Measurements from ENCODE around the gene DDB1.

DDB1 gene

DNA sequence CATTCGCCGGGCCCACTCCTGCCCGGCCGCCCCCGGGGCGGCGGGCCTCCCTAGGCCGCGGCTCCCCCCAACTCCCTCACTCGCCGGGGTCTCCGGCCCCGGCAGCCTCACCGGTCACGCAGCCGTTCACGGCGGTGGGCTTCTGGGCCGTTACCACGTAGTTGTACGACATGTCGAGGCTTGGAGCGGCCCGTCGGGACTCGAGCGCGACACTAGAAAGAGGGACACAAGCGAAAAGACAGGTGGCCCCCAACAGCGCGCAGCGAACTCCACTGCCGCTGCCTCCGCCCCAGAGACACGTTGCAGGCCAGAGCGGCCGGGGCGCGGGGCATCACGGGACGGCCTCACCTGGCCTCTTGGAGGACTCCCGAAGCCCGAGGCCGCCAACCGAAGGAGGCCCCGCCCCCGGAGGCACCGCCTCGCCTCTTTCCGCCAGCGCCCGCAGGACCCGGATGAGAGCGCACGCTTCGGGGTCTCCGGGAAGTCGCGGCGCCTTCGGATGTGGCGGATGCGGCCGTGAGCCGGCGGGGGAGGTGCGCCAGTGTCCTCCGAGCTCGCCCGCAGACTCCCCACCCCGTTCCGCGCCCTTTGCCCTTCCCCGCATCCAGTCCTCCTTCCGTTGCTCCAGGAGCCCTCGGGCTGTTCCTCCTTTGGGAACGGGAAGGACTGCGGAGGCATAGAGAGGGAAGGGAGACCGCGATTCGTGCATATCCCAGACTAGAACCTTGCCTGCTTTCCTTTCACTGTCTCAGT, at the start of gene DDB1, which contains the start of gene TKFC:
Gene DDB1 (minus strand): TSS at position 309 of the 753 bp plus-strand sequence. CDS start 137 bp downstream, at position 172.
Gene TKFC (plus strand): TSS at position 432 of the 753 bp plus-strand sequence. CDS start 1,501 bp downstream, outside the sequence.
- peak; percentile 90 to 96 for DNase-seq (ENCODE audit: extremely low read depth in 1 of 2, low read depth in 1 of 2)

DNA sequence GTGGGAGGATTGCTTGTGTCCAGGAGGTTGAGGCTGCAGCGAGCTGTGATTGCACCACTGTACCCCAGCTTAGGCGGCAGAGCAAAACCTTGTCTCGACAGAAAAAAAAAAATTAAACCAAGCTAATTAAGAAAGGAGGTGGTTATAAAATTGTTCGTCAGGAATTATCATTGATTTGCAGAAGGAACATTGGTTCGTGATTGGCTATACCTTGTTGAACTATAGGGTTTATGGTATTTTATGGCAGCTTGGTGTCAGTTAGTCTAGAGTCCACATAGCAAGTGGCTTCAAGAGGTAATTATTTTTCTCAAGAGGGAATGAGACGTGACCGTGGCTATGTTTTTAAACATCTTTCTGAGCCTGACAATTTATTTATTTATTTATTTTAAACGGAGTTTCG, 48.0 kb upstream of the DDB1 start:
- no peak for DNase-seq (ENCODE audit: extremely low read depth in 1 of 2, low read depth in 1 of 2)

DNA sequence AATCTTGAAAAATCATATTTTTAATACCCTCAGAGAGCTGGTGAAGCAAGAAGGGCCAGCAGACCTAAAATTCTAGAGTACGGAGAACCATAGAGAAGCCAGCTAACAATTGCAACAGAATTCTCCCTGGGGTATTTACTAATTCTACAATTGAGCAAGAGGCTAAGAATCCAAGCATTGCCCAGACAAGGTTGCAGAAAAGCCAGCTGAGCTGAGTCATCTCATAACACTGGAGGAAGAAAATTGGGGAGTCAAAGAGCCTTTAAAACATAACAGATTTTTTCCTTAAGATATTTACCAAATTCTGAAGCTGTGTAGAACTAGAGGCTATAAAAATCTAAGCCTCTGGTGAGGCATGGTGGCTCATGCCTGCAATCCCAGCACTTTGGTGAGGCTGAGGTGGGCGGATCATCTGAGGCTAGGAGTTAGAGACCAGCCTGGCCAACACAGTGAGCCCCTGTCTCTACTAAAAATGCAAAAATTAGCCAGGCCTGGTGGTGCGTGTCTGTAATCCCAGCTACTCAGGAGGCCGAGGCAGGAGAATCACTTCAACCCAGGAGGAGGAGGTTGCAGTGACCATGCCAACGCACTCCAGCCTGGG, 45.9 kb upstream of the DDB1 start:
- DNase-seq (ENCODE audit: extremely low read depth in 1 of 2, low read depth in 1 of 2): no peak

DNA sequence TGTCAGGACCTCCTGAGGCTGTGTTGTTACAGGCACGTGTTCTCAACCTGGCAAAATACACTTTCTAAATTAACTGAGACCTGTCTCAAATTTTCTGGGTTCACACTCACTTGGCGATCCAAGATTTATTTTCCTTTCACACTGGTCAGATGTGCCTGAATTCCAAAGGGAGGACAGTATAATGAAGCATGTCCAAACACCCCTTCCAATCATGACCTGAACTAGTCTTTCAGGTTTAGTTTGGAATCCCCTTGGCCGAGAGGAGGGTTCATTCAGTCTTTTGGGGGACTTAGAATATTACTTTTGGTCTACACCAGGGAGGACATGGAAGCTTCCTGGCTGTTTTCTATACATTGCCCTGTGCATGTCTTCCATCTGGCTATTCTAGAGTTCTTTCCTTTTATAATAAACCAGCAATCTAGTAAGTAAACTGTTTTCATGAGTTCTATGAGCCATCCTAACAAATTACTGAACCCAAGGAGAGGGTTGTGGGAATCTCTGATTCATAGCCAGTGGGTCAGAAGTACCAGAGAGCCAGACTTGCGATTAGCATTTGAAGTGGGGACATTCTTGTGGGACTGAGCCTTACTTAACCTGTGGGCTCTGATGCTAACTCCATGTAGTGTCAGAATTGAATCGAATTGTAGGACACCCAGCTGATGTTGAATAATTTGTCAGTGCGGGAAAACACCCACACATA, 44.7 kb upstream of the DDB1 start:
- no peak for DNase-seq (ENCODE audit: extremely low read depth in 1 of 2, low read depth in 1 of 2)

DNA sequence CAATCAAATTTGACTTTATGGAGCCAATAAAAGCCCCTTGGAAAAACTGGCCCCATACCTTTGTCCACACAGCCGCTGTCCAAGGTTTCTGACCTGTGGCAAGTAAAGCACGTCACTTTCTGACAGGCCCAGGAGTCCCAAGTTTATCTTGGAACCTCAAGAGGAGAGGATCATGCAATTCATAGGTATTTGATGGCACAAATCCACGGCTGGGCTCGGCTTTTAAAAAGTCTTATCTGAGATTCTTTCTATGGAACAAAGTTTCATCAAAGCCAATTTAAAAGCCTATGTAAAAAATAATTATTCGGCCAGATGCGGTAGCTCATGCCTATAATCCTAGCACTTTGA, 42.8 kb upstream of the DDB1 start:
- DNase-seq (ENCODE audit: extremely low read depth in 1 of 2, low read depth in 1 of 2): no peak

DNA sequence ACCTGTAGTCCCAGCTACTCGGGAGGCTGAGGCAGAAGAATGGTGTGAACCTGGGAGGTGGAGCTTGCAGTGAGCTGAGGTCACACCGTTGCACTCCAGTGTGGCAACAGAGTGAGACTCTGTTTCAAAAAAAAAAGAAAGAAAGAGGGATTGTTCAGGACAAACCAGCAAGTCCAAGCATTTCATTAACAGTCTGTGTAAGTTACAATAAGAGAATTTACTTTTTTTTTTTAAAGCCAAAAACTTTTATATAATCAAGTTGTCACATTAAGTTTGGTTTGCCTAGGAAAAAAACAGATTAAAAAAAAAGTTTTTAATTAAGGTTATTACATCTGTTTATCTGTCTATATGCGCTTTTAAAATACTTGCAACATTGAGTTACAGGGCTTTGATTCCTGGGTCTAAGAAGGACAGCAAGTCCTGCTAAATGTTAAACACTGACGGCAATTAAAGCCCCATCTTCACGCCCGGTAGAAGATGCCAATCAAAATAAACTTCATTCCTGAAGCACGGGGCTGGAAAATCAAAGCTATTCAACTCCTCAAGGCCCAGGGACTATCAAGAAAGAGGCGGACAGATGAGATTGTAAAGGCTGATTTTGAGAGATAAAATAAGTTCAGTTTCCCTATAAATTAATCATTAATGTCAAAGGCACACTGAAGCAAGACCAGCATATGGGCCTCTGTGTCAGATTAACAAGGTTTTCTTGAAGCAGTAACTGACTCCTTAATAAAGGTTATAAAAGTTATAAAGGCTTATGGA, 39.9 kb upstream of the DDB1 start:
- no peak for DNase-seq (ENCODE audit: extremely low read depth in 1 of 2, low read depth in 1 of 2)

DNA sequence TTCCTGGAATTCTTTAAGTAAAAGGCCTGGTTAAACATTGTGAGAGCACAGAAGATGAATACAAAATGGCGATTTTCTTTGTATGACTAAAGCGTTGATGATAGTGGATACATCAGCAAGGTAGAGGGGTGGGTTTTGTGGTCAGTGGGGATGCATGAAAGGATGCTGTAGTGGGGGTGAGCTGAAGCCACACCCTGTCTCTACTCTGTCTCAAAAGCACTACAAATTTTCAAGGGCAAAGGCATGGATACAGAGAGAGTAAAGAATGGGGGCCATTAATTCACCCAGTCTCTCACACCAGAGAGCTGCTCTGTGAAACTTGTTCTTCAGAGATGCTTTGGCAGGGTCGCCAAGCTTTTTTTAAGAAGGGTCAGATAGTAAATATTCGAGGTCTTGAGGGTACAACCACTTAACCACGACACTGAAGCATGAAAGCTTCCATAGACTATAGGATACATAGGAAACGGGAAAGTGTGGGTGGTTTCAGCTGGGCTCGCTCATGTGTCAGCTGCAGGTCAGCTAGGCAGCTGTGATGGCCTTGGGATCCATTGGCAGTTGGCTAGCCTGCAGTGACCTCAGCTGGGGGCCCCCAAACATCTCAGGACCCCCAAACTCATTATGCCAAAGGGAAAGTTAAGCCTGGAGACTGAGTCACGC, 37.6 kb upstream of the DDB1 start:
- DNase-seq (ENCODE audit: extremely low read depth in 1 of 2, low read depth in 1 of 2): no peak

DNA sequence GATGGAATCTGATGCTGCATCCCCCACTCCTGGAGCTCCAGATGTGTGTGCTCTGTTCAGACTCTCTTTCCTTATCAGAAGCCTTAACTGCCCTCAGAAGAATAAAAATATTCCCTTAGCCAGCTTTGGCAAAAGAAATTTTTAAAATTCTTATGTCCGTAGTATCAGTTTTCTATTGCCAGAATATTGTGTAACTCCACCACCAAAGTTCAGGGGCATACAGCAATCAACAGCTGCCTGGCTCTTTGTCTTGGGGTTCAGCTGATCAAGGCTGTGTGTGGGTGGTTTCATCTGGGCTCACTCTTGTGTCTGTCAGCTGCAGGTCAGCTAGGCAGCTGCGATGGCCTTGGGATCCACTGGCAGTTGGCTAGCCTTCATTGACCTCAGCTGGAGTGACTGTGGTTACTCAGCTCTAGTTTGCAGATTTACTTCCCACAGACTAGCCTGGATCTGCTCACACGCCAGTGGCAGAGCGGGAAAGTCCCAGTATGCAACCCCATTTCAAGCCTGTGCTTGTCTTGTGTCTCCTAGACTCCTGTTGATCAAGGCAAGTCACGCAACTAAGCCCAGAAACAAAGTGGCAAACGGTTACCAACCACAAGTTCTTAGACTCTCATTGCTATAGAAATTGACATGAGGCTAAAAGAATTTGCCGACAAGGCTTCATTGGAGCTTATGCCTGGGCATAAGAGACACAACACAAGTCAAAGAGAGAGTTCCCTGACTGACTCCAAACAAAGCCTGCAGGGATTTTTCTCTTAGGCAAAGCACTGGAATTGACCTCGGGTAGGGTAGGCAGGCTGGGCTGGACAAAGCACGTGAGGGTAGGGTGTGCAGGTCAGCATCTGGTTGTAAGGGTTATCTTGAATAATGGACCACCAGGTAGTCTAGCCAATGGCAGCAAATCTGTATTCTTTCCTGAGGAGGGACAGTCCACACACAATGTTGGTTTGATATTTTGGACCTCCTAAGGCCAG, 36.8 kb upstream of the DDB1 start:
- DNase-seq (ENCODE audit: extremely low read depth in 1 of 2, low read depth in 1 of 2): no peak

DNA sequence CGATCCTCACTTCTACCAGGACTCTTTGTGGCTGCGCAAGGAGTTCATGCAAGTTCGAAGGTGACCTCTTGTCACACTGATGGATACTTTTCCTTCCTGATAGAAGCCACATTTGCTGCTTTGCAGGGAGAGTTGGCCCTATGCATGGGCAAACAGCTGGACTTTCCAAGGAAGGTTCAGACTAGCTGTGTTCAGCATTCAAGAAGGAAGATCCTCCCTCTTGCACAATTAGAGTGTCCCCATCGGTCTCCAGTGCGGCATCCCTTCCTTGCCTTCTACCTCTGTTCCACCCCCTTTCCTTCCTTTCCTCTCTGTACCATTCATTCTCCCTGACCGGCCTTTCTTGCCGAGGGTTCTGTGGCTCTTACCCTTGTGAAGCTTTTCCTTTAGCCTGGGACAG, 35.7 kb upstream of the DDB1 start:
- DNase-seq (ENCODE audit: extremely low read depth in 1 of 2, low read depth in 1 of 2): no peak

DNA sequence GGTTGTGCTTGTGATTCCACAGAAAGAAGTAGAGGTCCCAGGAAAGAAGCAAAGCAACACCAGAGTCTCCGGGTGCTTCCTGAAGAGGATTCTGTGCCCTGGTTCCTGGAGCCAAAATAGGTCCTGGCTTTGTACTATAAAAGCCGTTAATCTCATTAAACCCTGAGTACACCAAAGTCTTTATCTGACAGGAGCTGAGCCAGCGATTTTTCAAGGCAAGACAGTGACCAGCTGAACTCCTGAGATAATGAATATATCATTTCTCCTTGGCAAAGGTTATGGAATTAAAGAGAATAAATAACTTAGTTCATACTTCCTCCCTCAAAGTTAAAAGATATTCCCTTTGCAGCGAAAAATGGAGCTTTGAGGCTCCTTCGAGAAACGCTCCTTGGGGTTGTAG, 34.5 kb upstream of the DDB1 start:
- DNase-seq (ENCODE audit: extremely low read depth in 1 of 2, low read depth in 1 of 2): no peak

DNA sequence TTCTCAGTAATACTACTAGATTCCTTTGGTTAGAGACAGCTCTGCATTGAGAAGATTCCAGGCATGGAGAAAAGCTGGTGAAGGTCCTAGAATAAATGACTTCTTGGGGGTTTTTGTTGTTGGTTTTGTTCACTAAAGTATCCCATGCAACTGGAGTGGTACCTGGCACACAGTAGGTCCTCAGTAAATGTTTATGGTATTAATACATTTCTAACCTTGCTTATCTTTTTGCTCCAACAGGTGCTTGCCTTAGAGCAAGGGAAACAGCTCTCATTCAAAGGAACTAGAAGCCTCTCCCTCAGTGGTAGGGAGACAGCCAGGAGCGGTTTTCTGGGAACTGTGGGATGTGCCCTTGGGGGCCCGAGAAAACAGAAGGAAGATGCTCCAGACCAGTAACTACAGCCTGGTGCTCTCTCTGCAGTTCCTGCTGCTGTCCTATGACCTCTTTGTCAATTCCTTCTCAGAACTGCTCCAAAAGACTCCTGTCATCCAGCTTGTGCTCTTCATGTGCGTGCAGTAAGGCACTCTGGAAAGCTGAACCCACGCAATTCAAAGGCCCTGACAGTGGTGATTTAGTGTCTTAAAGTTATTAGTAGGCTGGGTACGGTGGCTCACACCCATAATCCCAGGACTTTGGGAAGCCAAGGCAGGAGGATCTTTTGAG, 31.2 kb upstream of the DDB1 start:
- DNase-seq (ENCODE audit: extremely low read depth in 1 of 2, low read depth in 1 of 2): no peak

DNA sequence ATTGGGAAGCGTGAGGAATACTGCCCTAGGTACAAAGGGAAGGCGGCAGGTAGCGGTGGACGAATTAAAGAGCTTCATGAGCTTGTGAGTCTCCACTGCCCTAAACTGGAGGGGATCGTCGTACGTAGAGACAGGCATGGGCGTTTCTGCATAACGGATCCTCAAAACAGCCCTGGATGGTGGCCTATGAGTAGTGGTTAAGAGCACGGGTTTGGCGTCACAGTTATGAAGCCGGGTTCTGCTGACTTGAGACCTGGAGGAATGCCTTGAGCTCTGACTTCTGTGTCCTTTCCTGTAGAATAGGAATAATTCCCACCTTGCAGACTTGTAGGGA, 29.6 kb upstream of the DDB1 start:
- DNase-seq (ENCODE audit: extremely low read depth in 1 of 2, low read depth in 1 of 2): no peak

DNA sequence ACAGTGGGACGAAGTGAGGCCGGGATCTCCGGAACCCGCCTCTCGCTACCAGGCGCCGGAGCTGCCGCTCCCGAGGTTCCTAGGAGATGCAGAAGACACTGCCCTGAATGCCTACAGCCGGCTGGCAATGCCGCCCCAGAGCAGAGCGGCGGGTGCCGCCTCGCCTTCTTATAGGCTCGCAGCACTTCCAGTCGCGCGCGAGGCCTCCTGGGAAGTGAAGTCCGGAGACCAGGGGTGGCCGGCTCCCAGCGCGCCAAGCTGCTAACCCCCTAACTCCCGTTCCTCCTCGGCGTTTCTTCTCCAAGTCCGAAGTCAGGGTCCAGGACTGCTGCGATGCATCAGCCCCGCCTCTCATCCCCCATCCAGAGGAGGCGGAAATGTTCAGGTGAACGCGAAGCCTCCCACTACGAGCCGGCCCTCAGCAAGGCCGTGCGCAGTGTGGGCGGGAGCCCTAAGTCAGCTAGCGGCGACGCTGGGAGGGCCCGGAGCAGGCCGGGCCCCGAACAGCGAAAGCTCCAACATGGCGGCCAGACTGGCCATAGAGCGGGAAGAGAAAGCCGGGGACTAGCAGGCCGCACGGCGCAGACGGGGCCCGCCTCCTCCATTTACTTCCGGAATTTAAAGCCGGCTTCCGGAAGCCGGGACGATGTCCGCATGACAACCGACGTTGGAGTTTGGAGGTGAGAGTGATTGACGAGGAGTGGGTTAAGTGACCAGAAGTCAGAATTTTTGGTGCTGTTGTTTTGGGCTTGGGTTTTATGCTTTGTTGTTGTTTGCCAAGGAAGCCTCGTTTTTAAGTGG, 29.0 kb upstream of the DDB1 start, which contains the start of the genes CYB561A3 and TMEM138:
Gene CYB561A3 (minus strand): TSS at position 142 of the 801 bp plus-strand sequence. CDS start 5,169 bp downstream, outside the sequence.
Gene TMEM138 (plus strand): TSS at position 634 of the 801 bp plus-strand sequence. CDS start 2,017 bp downstream, outside the sequence.
- DNase-seq (ENCODE audit: extremely low read depth in 1 of 2, low read depth in 1 of 2): peak; percentile 60 to 75

DNA sequence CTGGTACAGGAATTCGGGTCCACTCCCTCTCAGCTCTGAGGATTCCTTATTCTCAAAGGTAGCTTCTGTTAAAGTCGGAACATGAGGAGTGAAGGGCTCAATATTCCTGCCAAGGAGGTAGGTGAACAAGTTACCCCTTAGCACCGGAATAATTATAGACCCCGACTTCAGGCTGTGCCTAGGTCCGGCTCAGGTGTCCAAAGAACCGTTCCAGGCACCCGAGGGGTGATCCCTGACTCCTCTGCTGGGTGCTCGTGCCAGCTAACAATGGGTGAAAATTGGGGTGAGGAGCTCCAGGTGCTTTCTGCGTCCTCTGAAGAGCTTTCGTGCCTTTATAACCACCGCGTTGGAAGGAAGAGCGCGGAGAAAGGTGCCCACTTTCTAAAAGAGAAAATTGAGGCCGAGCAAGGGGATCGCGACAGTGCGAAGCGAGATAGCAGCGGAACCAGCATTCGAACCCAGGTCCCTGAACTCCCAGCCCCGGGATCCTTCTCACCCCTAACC, 28.4 kb upstream of the DDB1 start:
- no peak for DNase-seq (ENCODE audit: extremely low read depth in 1 of 2, low read depth in 1 of 2)

DNA sequence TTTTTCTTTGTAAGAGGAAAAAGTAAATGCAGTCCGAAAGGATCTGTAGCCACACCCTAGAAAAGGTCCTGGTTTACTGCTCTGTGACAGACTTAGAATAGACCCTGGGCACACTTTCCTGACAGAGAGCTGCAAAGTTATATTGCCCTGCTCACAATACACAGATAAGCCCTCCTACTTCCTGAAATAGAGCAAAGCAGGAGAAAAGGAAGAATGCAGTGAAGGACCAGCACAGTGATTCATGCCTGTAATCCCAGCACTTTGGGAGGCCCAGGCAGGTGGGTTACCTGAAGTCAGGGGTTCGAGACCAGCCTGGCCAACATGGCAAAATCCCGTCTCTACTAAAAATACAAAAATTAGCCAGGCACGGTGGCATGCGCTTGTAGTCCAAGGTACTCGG, 26.6 kb upstream of the DDB1 start:
- no peak for DNase-seq (ENCODE audit: extremely low read depth in 1 of 2, low read depth in 1 of 2)

DNA sequence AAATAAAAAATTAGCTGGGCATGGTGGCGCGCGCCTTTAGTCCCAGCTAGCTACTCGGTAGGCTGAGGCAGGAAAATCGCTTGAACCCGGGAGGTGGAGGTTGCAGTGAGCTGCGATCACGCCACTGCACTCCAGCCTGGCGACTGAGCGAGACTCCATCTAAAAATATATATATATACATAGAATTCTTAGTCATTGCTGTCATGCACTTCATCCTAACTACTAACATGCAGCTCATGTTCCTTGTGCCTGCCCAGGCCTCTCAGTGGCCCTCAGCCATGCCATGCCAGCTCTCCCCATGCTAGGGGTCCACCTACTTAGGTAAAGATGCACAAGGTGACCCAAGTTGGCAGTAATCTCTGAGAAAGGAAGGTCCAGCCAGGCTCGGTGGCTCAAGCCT, 25.7 kb upstream of the DDB1 start:
- DNase-seq (ENCODE audit: extremely low read depth in 1 of 2, low read depth in 1 of 2): no peak

DNA sequence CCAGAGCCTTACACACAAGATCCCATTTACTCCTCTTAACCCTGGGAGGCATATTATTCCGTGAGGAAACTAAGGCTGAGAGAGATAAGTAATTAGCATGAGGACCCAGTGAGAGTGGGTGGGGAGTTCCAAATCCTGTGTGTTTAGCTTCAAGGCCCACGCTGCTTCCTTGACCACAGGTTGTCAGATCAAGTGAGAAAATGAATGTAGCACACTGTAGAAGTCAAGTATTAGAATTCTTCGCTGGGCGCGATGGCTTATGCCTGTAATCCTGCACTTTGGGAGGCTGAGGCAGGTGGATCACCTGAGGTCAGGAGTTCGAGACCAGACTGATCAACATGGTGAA, 25.0 kb upstream of the DDB1 start:
- no peak for DNase-seq (ENCODE audit: extremely low read depth in 1 of 2, low read depth in 1 of 2)
